NCI-H2227 (cell line): ENCODE measurements around the gene PNPLA2.

Experiments
- DNase-seq: peaks from one replicate; lab custom pipeline; 2025; ENCODE audit not compliant: unreplicated experiment; lab: John Stamatoyannopoulos, UW

Gene PNPLA2, protein sequence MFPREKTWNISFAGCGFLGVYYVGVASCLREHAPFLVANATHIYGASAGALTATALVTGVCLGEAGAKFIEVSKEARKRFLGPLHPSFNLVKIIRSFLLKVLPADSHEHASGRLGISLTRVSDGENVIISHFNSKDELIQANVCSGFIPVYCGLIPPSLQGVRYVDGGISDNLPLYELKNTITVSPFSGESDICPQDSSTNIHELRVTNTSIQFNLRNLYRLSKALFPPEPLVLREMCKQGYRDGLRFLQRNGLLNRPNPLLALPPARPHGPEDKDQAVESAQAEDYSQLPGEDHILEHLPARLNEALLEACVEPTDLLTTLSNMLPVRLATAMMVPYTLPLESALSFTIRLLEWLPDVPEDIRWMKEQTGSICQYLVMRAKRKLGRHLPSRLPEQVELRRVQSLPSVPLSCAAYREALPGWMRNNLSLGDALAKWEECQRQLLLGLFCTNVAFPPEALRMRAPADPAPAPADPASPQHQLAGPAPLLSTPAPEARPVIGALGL

DNA sequence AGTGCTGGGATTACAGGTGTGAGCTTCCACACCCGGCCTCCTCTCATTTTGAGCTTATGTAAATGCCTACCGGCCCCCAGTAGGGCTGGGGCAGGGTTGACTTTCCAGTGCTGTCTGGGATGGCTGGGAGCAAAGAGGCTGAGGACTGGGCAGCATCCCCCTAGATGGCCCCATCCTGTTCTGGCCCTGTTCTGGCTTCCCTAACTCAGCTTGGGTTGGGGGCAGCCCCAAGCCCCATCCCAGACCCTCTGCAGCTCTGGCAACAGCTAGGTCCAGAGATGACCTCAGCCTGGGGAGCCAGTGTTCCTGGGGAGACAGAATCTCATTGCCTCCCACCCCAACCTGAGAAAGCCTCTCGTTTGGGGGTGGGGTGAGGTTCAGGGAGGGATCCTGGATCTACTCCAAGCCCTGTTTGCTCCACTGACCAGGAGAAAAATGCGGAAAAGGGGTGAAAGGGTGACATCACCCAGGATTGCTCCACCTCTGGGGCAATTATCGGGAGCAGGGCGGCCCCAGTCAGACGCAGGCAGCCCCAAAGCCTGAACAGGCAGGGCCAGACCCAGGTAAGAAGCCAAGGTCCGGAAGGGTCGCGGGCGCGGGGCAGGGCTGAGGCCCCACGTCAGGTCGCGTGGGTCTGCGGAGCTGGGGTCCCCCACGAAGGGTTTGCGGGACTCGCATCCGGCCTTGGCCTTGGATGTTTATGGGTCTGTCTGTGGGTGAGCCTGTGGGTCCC, at the start of gene PNPLA2:
PNPLA2 (plus strand) TSS at position 519 of the 733 bp plus-strand sequence. CDS start 805 bp downstream, outside the sequence.
- DNase-seq = no peak

DNA sequence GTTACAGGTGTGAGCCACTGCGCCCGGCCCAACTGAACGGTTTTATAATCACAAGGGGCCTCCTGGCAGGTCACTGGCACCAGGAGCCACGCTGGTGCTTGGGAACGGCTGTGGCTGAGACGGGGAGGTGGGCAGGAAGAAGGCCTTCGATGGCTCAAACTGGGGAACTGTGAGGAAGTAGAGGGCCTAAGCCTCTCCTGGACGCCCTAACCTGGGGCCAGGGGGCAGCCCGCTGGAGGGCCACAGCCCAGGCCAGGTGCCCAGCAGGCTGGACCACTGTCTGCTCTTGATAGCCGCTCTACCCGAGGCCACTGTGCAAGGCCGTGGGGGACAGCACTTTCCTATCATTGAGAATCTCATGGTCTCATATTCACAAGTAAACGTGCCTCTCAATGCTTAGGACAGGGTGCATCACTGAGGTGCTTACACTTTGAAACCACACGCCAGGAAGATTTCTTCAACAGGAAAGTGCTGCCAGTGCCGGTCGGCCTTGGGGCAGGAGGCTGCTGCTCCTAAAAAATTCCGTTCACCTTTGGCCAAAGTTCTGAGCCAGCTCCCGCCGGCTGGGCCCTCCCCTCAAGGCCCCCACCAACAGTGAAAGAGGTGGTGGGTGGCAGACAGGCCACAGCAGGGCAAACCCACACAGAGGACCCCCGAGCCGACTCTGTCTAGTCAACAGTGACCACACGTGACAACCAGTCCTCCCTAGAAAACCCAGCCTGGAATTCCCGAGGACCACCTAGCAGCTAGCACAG, 48.6 kb upstream of the PNPLA2 start:
- no peak for DNase-seq

DNA sequence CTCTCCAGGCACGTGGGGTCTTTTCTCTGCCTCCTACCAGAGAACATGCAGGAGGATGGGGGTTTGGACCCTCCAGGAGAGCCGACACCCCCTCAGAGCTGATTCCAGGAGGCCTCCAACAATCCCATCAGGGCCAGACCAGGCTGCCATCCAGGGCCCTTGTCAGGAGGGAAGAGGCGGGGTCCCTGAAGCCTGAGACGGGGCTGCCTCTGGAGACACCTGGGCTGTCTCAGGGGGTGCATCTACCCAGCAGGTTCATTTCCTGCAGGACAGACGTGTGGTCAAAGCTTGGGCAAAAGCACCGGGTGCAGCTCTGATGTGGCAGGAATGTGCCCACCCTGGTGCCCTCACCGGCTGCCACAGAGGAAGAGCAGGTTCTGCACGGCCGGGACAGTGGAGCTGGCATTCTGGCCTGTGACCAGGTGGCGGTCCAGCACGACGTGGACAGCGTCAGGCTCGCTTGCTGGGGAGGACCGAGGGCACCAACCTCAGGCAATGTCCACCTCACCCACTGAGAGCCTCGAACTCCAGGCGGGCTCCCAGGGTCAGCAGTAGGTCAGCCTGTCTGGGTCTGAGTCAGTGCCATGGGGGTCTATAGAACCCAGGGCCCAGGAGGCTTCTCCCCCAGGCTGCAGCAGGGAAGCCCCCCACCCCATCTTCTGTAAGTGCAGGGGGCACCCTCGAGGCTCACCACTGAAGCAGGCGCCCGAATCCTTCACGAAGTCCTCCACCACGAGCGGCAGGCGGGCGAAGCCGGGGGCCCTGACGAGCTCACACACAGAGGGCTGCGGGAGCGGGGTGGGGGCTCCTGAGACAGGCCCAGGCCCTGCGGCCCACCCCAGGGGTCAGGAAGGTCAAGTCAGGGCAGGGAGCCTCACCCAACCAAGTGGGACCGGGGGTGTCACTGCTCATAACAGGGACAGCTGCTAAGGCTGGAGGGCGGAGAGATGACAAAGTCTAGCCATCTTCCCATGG, 47.8 kb upstream of the PNPLA2 start:
- no peak for DNase-seq

DNA sequence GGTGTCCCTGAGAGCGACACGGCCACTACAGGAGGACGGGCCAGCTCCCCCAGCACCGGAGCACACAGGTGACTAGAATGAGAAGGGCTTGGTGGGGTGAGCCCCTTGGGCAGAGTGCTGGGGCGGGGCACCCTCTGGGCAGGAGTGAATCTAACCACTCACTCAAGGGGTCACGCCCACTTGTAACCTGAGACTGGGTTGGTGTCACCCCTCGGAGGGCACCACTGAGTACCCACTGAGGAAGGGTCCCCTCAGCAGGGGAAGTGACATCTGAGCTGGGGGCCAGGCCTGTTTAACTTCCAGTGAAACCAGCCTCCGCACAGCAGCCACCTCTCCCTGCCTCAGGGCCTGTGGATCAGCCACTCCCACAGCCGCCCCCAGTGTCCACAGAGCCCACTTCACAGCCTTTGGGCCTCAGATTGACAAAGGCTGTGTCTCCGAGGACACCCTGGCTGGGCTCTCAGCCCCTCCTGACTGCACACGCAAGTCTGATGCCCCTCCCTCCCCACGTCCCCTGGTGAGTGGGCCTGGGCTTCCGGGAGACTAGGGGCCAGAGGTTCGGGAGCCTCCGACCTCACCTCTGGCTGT, 47.0 kb upstream of the PNPLA2 start:
- no peak for DNase-seq

DNA sequence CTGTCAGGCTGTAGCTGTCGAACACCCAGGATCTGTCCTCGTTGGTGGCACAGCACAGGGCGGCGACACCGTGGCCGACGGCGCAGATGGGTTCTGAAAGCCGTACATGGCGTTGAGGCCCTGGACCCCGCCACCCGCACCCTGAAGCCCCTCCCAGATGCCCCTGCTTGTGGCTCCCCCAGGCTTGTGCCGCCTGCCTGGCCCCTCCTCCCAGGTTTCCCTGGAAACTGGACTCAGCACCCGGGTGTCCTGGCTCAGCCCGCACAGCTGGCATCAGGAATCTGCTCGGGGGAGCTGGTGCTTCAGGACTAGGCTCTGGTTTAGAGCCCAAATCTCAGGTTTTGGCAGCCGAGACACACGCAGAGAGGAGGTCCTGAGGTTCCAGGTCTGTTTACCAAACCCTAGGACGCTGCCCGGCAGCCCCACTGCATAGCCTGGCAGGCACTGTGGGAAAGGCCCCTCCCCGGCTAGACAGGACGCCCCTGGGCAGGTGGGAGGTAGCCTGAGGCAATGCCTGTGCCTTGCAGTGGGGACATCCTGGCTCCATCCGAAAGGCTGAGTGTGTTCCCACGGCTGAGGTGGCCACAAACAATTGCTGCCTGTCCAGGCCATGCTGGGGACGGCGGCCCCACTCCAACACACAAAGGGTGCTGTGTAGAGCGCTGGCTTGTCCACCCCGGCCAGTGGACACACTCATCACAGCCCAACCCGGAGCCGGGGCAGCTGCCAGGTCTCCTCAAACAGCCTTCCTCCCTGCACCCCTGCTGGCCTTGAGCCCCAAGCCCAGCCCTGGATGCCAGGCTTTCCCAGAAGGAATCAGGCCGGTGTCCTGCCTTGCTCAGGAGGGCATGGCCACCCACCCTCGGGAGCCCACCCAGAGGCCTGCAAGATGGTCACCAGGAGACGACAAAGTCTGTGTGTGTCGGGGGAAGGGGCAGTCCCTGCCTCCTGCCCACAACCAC, 46.0 kb upstream of the PNPLA2 start:
- no peak for DNase-seq

DNA sequence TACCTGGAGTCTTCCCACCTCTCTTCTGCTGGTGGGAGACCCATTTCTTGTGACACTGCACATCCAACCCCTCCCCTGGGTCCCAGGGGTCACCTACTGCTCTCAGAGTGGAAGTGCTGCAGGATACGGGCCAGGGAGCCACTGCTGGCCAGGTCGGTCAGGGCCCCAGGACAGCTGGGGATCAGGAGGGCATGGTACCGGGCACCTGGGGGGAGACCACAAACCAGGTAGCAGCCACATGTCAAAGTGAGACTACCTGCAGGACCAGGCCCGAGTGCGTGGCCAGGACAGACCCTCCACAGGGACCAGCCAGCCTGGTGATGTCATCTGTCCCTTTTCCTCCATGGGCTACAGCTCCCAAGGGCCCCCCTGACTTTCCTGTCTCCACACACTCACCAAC, 45.3 kb upstream of the PNPLA2 start:
- DNase-seq = no peak

DNA sequence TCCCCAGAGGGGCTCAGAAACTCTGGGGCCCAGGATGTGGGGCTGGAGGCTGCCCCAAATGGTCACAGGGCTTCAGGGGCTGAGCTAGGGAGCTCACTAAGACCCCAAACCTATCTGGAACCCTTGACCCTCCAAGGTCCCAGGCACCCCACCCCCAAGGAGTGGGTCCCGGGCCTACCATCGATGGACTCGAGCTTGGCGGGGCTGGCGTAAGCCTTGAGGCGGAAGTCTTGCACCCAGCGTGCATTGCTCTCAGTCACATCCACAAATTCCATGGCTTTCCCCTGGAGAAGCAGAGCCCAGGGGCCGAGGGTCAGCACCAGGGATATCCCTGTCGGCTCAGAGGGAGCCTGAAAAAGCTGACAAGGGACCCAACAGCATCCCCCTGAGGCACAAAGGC, 44.9 kb upstream of the PNPLA2 start:
- DNase-seq = no peak

DNA sequence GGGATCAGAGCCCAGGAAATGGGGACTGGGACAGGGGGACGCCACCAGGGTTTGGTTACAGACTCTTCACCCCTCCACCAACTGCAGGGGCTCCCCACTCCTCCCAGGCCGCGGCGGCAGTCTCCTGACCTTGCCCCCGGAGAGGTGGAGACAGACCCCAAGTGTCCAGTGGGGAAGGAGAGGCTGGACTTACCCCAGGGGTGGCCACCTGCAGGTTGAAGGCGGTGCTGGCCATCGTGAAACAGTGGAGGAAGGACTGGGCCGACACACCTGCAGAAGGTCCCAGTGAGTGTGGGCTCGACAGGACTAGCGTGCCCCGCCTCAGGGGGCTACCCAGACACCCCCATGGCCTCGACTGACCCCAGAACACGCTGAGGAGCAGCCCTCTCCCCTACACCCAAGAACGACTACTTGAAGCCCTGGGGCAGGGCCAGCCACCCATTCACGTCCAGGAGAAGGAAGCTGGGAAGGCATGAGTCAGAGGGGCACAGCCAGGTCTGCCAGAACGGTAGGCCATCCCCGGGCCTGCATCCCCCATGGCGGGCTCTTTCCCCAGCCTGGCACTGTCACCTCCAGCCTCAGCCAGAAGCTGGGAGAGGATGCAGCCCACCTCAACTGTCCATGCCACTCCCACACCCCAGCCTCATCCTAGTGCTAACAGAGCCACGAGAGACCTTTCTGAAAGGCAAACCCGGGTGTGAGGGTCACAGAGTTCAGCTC, 43.7 kb upstream of the PNPLA2 start:
- no peak for DNase-seq

DNA sequence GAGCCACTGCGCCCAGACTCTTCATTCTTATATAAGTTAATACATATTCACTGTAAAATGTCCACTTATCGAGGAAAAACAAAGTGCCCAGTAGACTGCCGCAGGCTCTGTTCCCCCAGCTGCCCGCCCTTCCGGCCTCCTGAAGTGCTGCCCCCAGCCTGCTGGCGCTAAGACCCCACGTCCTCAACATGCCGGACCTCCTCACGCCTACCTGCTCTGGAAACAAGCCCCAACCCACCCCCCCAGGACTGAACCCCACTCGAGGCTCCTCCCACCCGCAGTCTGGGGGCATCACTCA, 42.5 kb upstream of the PNPLA2 start:
- DNase-seq = no peak

DNA sequence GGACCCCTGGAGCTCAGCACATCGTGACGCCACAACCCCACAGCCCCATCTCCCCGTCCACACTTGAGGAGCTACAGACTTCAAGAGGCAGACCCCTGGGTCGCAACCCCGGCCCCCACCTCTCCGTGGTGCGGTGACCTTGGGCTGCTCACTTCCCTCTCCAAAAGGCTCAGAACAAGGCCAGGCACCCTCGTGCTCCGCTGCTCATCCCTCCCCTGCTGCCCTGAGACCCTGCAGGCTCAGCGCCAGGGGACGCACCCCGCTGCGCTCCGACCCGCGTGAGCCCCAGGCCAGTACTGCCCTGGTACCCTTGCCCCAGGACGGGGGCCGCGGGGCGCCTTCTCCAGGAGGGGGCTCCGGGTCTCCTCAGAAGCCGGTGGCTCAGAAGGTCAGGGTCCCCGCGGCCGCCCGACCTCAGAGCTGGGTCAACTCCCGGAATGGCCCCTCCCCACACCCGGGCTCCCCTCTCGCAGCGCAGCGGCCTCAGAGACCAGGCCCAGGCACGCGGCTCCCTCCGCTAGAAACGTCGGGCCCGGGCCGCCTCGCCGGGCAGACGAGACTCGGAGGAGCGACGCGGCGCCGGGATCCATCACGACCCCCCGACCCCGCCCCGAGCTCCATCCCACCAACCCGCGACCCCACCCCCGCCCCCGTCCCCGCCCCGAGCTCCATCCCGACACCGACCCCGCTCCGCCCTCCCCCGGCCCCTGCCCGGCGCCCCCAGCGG, 42.0 kb upstream of the PNPLA2 start:
- DNase-seq = peak; percentile 76

DNA sequence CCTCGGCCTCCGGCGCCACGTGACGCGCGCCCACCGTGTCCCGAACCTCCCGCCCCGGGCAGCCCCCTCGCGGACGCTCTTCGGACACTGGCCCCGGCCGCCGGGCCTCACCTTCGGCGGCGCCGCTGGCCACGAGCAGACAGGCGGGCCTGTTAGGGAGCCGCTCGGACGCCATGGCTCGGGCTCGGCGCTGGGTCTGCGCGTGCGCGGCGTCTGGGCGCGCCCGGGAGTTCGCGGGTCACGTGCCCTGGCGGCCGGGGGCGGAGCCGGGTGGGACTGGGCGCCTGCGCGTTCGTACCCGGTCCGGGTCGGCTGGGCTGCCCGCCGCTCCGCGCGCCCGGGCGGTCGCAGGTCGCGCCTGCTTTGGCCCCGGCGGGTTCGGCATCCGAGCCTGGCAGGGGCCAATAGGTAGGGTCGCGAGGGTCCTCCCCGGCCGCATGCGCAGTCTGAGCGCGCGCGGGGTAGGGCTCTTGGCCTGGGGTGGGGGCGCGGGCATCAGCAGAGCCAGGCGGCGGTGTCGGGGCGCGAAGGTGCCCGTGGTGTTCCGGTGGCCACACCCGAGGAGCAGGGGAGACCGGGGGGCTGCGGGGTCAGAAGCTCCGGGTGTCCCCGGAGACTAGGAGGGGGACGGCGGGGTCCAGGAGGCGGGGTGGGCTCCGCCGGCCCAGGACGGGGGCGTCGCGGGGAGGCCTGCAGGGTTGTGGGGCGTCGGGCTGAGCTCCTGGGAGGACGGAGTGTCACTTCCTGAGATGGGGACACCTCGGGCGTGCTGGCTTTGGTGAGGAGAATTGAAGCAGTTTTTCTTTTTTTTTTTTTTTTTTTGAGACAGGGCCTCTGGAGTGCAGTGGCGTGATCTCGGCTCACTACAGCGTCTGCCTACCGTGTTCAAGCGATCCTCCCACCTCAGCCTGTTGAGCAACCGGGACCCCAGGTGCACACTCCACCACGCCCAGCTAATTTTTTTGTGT, 41.1 kb upstream of the PNPLA2 start, which contains the start of gene GATD1:
GATD1 (minus strand) TSS at position 200 of the 968 bp plus-strand sequence; CDS start at position 175, 25 bp downstream.
- peak; percentile 97 for DNase-seq

DNA sequence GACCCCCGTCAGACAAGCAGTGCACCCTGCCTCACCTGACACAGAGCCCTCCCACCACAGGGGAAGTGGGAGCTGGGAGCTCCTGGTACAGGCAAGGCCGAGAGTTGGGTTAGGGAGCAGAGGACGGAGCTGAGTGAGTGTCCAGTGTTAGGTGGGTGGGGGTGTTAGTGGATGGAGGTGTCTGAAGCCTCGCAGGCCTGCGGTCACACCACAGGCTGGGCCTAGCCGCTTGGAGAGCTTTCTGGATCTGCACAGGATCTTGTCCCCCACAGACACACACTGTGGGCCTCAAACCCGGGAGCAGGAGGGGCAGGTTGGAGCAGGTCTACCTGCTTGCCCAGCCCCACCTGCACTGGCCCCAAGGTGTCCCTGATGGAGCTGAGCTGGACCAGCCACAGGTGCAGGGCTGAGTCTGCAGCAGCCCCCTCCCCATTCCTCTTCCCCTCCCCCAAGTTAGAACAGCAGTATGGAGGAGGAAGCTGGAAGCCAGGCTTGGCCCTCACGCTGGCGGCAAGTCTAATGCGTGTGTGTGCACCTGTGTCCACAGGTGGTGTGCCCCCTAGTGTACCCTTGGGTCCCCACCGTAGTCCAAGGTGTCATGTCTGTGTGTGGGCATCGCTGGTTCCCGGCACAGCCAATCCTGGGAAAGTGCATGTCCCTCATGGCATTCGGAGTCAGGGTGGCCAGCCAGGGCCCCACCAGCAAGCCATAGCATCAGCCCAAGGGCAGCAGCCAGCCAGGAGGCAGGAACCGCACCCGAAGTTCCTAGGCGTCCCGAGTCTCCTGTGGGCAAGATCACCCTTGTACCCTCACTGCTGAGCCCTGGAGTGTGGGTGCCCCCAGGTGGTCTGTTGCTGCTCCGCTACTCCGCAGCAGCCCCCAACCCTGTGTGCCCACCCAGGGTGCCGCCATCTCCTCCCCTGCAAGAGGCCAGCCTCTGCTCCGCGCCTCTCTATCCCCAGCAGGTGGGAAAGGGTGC, 39.4 kb upstream of the PNPLA2 start:
- DNase-seq = no peak

DNA sequence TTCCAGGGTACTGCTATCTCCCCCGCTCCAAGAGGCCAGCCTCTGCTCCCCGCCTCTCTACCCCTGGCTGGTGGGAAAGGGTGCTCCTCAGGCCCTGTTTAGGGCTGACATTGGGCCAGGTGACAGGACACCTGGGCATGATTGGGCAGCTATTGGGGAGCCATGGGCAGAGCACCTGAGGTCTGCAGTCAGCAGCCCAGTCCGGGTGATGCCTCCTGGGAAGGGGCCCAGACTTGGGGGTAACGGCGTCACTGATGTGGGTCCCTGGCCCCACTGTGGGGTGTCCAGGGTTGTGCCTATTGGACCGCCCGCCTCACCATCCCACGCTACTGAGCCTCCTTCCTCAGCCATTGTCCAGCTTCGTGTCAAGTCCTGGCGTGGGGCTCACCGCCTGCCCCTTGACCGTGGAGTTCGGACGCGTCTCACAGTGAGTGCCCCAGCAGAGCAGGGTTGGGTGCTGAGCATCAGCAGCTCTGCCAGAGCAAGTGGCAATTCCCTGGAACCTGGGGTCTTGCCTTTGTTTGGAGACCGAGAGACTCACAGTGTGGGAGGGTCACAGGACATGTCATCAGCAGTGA, 38.7 kb upstream of the PNPLA2 start:
- no peak for DNase-seq

DNA sequence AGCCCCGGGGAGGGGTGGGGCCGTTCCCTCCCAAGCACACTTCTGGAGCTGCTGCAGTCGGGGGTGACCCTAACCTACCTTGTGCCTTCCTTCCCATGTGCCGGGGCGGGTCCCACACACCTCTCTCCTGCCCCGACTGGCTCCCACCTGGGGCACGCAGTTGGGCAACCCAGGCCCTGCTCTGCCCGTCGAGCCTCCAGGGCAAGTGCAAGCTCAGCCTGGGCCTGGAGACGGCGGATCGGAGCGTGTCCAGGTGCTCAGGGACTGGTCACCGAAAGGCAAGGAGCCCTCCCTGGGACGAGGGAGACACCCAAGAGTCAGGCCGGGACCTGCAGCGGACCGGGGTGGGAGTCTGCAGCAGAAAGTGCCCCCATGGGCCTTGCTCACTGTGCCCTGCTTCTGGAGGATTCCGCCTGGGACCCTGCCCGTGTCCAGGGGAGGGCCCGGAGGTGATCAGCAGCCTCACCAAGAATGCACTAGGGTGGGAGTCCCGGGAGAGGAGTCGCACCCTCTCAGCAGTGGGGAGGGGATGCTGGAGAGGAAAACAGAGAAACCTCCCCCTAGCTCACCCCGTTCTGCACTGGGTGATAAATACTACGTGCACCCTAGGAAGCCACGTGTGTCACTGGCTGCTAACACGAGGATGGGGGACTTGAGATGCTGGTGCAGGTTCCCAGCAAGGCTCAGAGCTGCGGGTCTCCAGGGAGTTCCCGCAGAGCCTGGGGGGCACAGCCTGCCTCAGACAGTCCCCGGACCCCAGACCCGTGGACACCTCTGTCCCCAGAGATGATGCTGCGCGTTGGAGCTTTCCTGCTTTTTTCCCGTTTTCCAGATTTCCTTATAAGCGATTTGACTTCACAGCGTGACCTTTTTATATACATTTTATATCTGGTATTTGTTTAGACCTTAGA, 36.2 kb upstream of the PNPLA2 start:
- DNase-seq = no peak
